Measurements from ENCODE around the gene ANKRD36B. TPM values are rescaled to one million over a fixed set of nuclear protein-coding genes. Genes with fewer than 3 reads are reported as not detected.
"Not testable (repeated sequence)": the region's sequence is repeated elsewhere in the genome, so short reads cannot be mapped to it uniquely, and the experiment has no call there.

The ANKRD36B gene
- total and polyA plus RNA-seq, 2 donors (not counting 3 experiments of a cell fraction or from before 2014, with no cell fraction given): 9.8 to 79.8 TPM

DNA sequence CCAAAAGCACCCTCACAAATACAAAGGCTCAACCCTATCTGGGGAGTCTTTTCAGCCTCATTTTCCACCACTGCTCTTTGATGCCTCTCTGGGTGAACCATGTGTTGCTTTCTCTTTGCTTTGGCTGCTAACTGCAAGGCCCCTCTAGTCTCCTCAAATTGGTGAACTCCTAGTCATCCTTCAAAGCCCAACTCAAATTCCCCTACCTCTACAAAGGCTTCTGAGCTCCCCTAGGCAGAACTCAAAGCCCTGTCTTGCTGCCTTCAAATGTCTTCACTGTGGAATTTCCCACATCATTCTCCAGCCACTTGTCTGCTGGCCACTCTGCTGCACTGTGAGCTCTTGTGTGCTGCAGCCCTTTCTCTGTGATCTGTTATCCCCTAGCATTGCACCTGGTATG lies 33.3 kb upstream of the ANKRD36B start:
- H3K4me1 ChIP-seq (ENCODE audit: control insufficient read depth, extremely low read depth, insufficient read depth, low read length); H2AFZ ChIP-seq (ENCODE audit: low read depth, low read length); DNase-seq (ENCODE audit: low read depth, low spot score); FAIRE-seq; H3K27me3 ChIP-seq (ENCODE audit: control insufficient read depth in 2 of 2, insufficient read depth in 2 of 2, low read length in 2 of 2); dilution Hi-C loops (cut with MboI; ENCODE audit: extremely low pct_ligation_motif_present, low sequenced_read_pairs); POLR2A ChIA-PET; H3K4me3 ChIP-seq (replicated peaks in 1 of 3; ENCODE audit: insufficient read depth in 1 of 3, low read depth in 1 of 3, low read length in 3 of 3); H3K9me1 ChIP-seq (replicated peaks; ENCODE audit: control insufficient read depth, extremely low read depth, insufficient read depth, low read length); H3K36me3 ChIP-seq (ENCODE audit: control insufficient read depth in 2 of 2, extremely low read depth in 1 of 2, insufficient read depth in 2 of 2, low read length in 2 of 2); BruUV-seq (replicated peaks); CTCF ChIA-PET; H3K4me2 ChIP-seq (ENCODE audit: insufficient read depth, low read length); intact Hi-C loops (cut with micrococcal nuclease); H3K9ac ChIP-seq (replicated peaks; ENCODE audit: extremely low read depth, insufficient read depth, low read length); H3K79me2 ChIP-seq (ENCODE audit: control insufficient read depth, insufficient read depth, low read length); H3K9me3 ChIP-seq (replicated peaks; ENCODE audit: control insufficient read depth, insufficient read depth, low read length); H4K20me1 ChIP-seq (replicated peaks; ENCODE audit: control insufficient read depth, extremely low read depth, insufficient read depth, low read length); H3K27ac ChIP-seq (ENCODE audit: insufficient read depth, low read depth, low read length): not testable (repeated sequence)

DNA sequence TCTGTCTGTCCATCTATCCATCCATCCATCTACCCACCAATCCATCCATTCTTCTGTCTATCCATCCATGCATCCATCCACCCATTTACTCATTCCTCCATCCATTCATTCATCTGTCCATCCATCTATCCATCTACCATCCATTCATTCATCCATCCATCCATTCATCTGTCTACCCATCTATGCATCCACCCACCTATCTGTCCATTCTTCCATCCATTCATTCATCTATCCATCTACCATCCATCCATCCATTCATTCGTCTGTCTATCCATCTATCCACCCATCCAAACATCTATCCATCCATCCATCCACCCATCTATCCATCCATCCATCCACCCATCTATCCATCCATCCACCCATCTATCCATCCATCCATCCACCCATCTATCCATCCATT lies 30.8 kb upstream of the ANKRD36B start:
- DNase-seq (ENCODE audit: low read depth, low spot score): not testable (repeated sequence)

DNA sequence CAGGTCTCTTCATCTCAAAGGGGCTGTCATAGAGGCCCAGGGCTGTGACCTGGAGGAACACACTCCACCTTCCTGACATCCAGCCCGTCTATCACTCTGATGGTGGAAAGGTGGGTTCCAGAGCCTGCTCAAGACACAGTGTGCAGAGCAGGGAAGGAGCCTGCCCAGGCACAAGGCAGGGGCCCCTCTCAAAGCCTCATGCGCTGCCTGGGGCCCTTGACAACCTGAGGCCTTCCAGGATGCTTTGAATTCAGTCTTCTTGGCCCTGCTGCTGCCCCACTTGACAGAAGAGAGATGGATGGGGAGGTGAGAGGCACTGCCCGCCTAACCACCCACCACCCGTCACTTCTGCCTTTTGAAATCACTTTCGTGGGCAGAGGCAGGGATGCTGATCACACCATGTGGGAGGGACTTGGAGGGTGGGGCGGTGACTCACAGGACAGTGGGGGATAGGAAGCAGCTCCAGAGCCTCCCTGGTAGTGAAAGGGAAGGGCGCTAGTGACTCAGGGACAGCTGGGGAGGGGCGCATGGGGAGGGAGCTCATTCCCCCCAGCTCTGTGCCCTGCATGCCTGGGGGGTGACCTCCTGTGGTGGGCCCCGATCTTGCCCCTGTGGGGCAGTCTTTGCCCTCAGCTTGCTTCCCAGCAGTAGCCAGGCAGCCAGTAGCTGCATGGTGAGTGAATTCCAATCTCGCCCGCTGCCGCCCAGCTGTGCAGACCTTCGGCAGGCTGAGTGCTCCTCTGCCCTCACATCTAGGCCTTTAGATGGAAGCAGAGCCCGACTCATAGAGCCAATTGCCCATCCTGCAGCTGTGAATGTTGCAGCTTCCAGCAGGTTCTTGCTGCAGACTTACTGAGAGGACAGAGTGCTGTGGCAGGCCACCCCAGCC lies 29.5 kb upstream of the ANKRD36B start:
- CTCF ChIA-PET; H3K27ac ChIP-seq (ENCODE audit: insufficient read depth, low read depth, low read length): not testable (repeated sequence)
- FAIRE-seq: peak; percentile 65

More for the DNA sequence above, 30.8 kb upstream of the ANKRD36B start:
- H3K27me3 ChIP-seq (ENCODE audit: control insufficient read depth in 2 of 2, insufficient read depth in 2 of 2, low read length in 2 of 2); POLR2A ChIA-PET; CTCF ChIA-PET; H3K9me3 ChIP-seq (replicated peaks; ENCODE audit: control insufficient read depth, insufficient read depth, low read length); H3K79me2 ChIP-seq (ENCODE audit: control insufficient read depth, insufficient read depth, low read length); H4K20me1 ChIP-seq (replicated peaks; ENCODE audit: control insufficient read depth, extremely low read depth, insufficient read depth, low read length); H3K4me1 ChIP-seq (ENCODE audit: control insufficient read depth, extremely low read depth, insufficient read depth, low read length); H3K9me1 ChIP-seq (replicated peaks; ENCODE audit: control insufficient read depth, extremely low read depth, insufficient read depth, low read length); H3K4me2 ChIP-seq (ENCODE audit: insufficient read depth, low read length); H3K27ac ChIP-seq (ENCODE audit: insufficient read depth, low read depth, low read length); H3K9ac ChIP-seq (replicated peaks; ENCODE audit: extremely low read depth, insufficient read depth, low read length); dilution Hi-C loops (cut with MboI; ENCODE audit: extremely low pct_ligation_motif_present, low sequenced_read_pairs); H3K4me3 ChIP-seq (replicated peaks in 1 of 3; ENCODE audit: insufficient read depth in 1 of 3, low read depth in 1 of 3, low read length in 3 of 3); intact Hi-C loops (cut with micrococcal nuclease); H2AFZ ChIP-seq (ENCODE audit: low read depth, low read length); H3K36me3 ChIP-seq (ENCODE audit: control insufficient read depth in 2 of 2, extremely low read depth in 1 of 2, insufficient read depth in 2 of 2, low read length in 2 of 2); BruUV-seq (replicated peaks): not testable (repeated sequence)
- peak; percentile 53 for FAIRE-seq

More for the DNA sequence above, 29.5 kb upstream of the ANKRD36B start:
- H3K4me3 ChIP-seq (replicated peaks in 1 of 3; ENCODE audit: insufficient read depth in 1 of 3, low read depth in 1 of 3, low read length in 3 of 3); H3K4me2 ChIP-seq (ENCODE audit: insufficient read depth, low read length); H3K4me1 ChIP-seq (ENCODE audit: control insufficient read depth, extremely low read depth, insufficient read depth, low read length); BruUV-seq (replicated peaks); H4K20me1 ChIP-seq (replicated peaks; ENCODE audit: control insufficient read depth, extremely low read depth, insufficient read depth, low read length); H3K27me3 ChIP-seq (ENCODE audit: control insufficient read depth in 2 of 2, insufficient read depth in 2 of 2, low read length in 2 of 2); H3K9ac ChIP-seq (replicated peaks; ENCODE audit: extremely low read depth, insufficient read depth, low read length); H3K9me3 ChIP-seq (replicated peaks; ENCODE audit: control insufficient read depth, insufficient read depth, low read length); dilution Hi-C loops (cut with MboI; ENCODE audit: extremely low pct_ligation_motif_present, low sequenced_read_pairs); H3K9me1 ChIP-seq (replicated peaks; ENCODE audit: control insufficient read depth, extremely low read depth, insufficient read depth, low read length); H2AFZ ChIP-seq (ENCODE audit: low read depth, low read length); H3K36me3 ChIP-seq (ENCODE audit: control insufficient read depth in 2 of 2, extremely low read depth in 1 of 2, insufficient read depth in 2 of 2, low read length in 2 of 2); intact Hi-C loops (cut with micrococcal nuclease); POLR2A ChIA-PET; H3K79me2 ChIP-seq (ENCODE audit: control insufficient read depth, insufficient read depth, low read length); DNase-seq (ENCODE audit: low read depth, low spot score): not testable (repeated sequence)
